NCI-H526 (cell line): ENCODE results near the gene SHCBP1L.
"Not testable (repeated sequence)": the region's sequence is repeated elsewhere in the genome, so short reads cannot be mapped to it uniquely, and the experiment has no call there.

Source experiments
- DNase-seq, 2 experiments: peaks; one replicate each; lab custom pipeline; 2025; lab: John Stamatoyannopoulos, UW

SHCBP1L gene

DNA sequence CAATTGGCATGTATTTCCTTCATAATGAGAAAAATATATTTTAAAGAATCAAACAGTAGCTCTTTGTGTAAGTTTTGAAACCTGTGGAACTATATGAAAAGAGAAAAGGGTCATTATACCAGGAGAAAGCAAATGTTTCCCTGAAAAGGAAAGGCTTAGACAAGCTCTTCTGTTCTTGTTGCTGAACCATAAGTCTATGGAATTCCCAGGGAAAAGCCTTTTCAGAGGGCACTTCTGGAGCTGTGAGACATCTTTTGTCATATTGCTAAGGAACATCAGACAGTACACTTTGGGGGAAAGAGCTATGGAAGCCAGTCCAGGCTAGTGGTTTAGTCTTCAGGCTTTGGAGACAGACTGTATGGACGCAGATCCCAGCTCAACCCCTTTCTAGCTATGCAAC, 12.1 kb upstream of the SHCBP1L start:
- DNase-seq, result no peak

DNA sequence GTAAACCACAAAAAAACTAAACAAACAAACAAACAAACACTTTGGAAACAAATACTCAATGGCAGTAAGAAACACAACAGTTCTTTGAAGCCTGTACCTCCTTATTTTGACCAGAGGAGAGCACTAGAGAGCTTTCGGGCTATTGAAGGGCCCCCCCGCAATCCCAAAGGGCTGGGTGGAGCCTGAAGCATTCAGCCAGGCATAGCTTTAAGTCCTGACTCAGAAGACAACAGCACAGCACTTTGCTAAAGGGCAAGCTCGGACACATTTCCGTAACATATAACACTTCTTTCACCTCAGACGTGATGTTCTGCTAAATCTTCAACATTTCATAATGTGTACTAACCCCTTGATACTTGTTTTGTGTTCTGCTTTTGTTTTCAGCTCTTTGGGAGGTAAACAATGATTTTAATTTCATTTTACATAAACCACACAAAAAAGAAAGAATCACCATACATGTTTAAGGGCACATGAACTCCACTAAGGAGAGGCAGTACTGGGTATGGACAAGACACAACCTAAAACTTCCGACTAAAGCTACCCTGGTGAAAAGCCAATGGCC, 9.7 kb upstream of the SHCBP1L start:
- DNase-seq, result peak; percentile 84 to 98

DNA sequence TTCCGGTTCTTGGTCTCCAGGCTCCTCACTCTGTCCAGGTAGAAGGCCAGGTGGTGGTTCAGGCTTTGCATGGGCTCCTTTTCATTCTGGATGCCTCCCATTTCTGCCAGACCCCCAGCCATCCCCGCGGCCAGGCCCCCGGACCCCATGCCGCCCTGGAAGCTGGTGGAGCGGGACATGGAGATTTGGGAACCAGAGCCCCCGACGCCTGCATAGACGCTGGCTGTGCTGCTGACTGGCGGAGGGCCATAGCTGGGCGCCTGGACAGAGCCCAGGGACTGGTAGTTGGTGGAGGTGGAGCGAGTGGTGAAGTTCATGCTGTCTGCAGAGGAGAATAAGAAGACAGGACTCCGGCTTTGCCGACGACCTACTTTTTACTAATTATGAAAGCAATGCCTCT, 7.1 kb upstream of the SHCBP1L start:
- DNase-seq, result no peak

DNA sequence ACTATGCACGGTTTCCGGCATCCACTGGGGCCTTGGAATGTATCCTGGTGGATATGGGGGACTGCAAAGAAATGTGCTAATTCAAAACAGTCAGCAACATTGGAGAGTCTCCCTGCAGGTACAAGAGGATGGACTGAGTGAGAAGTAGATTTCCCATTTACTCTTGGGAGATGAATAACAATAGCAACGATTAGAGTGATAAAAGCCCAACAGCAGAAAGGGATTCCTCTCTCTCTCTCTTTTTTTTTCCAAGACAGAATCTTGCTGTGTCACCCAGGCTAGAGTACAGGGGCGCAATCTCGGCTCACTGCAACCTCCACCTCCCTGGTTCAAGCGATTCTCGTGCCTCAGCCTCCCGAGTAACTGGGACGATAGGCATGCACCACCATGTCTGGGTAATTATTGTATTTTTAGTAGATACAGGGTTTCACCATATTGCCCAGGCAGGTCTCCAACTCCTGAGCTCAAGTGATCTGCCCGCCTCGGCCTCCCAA, 5.0 kb upstream of the SHCBP1L start:
- no peak for DNase-seq

DNA sequence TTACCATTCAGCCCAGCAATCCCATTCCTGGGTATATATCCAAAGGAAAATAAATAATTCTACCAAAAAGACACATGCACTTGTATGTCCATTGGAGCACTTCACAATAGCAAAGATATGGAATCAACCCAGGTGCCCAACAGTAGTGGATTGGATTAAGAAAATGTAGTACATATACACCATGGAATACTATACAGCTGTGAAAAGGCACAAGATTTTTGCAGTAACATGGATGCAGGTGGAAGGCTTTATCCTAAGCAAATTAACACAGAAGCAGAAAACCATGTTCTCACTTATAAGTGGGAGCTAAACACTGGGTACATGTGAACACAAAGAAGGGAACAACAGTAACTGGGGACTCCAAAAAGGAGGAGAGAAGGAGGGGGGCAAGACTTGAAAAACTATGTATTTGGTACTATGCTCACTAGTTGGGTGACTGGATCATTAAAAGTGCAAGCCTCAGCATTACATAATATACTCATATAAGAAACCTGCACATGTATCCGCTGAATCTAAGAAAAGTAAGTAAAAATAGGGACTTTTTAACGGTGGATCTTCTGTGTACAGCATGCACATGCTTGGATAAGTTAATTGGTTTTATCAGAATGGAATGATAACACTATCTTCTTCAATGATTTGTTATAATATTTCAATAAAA, 3.9 kb upstream of the SHCBP1L start:
- DNase-seq, result no peak

DNA sequence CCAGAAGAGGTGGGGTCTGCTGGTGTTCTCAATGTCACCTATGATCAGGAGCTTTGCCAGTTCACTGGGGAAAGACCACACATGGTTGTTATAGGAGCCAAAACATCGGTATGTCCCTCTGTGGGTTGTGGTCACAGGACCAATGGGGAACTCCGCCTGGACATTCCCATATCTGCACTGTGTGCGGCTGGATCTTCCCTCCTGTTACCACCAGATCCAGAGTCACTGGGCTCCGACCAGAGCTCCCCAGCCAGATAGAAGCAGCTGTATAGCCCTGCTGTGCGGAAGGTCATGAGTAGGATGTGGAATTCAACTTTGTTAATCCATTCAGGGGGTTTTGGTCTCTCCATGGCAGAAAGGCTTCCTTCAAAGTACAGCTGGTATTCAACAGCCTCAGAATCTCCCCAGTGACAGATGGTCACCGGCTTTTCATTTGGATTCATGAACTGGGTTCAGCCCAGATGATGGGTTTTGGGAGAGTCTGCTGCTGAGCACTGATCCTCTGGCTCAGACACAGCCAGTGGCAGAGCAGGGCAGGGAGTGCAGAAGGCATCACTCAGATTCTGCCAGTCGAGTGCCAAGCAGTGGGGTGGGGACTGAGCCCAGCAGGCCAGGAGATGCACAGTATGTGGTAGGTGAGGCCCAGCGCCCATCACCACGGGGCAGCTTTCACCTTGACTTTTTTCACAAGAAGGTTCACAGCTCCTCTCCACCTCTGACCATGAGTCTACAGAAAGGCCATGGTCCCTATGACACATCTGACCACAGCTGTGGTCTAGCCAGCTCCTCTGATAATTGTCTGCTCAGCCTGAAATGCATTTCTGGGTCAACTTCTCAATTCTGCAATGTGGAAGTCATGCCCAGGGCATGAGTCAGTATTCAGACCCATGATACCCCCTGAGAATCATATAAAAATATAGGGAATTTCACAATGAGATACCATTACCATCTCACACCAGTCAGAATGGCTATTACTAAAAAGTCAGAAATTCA, 2.9 kb upstream of the SHCBP1L start:
- DNase-seq, result no peak

DNA sequence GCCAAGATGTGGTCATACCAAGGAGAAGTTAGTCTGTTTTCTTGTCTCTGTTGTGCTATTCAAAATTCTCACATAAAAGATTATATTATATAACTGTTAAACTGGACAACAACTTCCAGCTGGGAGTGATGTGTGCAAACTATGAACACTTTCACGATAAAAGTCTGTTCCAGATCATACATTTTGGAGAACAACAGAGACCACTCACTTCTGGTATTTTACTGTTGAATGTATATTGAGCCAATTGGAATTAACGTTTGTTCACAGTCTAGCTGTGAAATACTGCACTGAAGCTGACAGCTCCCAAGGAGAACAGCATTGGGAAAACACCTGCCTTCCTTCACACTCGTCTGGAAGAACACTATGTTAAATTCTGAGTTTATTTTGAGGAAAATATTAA, 860 bp upstream of the SHCBP1L start:
- DNase-seq, result no peak

DNA sequence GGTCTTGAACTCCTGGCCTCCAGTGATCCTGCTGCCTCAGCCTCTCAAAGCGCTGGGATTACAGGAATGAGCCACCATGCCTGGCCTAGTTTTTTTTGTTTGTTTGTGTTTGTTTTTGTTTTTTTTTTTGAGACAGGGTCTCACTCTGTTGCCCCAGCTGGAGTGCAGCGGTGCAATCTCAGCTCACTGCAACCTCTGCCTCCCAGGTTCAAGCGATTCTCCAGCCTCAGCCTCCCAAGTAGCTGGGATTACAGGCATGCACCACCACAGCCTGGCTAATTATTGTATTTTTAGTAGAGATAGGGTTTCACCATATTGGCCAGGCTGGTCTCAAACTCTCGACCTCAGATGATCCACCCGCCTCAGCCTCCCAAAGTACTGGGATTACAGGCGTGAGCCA, 9.6 kb downstream of the SHCBP1L start:
- DNase-seq, result not testable (repeated sequence)

DNA sequence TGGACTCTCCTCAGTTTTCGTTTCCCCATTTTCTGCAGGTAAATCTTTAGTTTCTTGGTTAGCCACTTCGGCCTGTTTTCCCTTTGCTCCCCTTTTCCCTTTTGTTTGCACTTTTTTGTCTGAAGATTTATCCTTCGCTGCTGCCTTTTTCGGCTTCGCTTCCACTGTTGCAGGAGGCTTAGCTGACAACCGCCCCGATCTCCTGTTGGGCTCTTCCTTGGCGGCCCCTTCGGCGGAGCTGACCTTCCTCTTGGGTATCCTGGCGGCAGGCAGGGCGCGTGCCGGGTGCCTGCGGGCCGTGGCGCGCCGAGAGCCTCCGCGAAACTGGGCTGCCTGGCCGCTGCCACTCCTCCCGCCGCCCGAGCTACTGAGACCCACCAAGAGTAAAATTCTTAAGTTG, 10.8 kb downstream of the SHCBP1L start:
- not testable (repeated sequence) for DNase-seq

DNA sequence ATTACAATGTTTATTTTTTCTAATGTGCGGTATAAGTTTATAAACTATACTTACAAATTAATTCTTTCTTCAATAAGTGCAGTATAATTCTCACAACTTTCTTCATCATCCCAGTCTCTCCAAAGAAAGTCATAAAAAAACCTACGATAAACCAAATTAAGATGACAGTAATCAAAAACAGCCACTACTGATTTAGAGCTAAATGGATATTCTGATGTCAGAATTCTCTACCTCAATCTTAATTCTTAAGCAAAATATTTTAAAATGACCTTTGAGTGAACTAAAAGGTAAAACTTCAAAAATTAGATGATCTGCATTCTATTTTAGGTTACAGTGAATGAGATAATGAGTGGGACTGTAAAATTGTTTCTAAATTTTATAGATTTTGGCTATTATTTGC, 13.6 kb downstream of the SHCBP1L start:
- no peak for DNase-seq

DNA sequence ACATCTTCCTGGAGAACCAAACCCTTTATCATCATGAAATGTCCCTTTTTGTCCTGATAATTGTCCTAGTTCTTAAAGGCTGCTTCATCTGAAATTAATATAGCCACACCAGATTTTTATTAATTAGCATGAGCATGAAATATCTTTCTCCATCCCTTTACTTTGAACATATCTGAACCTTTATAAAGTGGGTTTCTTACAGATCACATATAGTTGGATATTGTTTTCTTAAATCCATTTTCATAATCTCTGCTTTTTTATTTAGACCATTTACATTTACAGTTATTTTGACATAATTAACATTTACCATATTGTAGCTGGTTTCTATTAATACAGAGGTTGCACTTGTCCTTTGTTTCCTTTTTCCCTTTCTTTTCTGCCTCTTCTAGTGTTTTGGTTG, 17.2 kb downstream of the SHCBP1L start:
- no peak for DNase-seq

DNA sequence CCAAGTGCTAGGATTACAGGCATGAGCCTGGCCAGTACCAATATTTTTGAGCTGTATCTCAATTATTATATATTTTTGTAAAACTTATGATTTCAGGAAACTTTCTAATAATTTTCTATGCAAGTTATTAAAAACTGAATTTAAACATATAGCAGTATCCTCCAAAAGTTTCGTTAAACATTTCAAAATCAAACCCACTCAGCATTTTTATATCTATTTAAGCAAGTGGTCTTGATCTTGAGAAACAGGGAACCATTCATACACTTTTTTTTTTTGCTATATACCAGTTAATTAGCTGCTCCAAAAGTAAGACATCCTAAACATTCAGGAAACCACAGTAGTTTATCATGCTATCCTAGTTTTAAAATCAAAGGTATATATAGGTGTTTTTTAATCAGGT, 22.0 kb downstream of the SHCBP1L start:
- no peak for DNase-seq

DNA sequence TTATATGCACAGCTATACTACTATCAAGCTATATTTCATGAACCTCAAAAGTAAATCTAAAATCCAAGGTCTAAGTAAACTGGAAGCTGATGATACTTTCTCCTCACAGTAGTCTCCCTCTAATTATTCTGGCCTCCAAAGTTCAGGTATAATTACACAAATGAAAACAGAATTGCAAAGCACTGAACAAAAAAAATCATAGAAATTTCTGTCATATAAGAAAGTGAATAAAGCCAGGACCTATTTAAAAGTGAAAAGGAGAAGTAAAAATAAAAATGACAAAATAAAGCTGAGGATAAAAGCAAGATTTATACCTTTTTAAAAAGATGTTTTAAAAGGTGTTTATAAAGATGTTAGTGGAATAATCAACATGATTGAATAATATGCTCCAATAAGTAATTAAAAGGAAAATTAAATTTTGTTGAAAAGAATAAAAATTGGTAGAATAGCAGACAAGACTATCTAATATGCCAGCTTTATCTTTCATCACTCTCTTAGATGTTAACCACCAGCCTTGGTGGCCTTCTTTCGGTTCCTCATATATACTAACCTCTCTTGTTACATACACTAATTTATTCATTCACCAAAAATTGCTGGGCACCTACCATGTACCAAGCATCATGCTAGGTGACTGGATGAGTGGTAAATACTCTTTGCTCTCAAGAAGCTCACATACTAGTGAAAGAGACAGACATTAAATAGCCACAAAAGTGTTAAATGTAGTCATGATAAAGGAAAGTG, 25.1 kb downstream of the SHCBP1L start:
- no peak for DNase-seq

DNA sequence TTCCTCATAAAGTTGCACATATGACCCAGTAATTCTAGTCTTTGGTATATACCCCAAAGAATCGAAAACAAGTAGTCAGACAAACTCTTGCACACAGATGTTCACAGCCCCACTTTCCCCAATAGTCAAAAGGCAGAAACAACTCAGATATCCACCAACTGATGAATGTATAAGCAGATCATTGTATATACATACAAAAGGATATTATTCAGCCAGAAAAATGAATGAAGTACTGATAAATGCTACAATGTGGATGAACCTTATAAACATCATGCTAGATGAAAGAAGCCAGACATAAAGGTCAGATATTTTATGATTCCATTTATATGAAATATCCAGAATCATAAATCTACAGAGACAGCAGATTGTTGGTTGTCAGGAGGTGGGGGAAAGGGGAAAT, 27.3 kb downstream of the SHCBP1L start:
- no peak for DNase-seq

DNA sequence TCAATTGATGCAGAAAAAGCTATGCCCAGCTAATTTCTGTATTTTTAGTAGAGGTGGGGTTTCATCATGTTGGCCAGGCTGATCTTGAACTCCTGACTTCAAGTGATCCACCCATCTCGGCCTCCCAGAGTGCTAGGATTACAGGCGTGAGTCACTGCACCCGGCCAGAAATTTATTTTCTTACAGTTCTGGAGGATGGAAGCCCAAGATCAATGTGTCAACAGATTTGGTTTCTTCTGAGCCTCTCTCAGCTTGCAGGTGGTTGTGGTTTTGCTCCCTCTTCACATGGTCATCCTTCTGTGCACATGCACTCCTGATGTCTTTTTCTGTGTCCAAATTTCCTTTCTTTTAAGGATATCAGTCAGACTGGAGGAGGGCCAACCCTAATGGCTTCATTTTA, 35.6 kb downstream of the SHCBP1L start:
- no peak for DNase-seq

DNA sequence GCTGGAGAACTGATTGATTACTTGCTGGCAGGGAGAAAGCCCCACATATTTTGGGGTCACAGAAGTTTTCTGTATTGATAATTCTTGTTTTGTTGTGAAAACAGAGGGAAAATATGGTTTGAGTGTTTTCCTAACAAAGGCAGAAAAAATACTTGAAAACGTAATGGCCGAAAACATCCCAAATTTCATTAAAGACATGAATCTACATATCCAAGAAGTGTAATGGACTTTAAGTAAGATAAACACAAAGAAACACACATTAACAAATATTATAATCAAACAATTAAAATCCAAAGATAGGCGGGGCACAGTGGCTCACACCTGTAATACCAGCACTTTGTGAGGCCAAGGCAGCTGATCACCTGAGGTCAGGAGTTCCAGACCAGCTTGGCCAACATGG, 39.6 kb downstream of the SHCBP1L start:
- no peak for DNase-seq

DNA sequence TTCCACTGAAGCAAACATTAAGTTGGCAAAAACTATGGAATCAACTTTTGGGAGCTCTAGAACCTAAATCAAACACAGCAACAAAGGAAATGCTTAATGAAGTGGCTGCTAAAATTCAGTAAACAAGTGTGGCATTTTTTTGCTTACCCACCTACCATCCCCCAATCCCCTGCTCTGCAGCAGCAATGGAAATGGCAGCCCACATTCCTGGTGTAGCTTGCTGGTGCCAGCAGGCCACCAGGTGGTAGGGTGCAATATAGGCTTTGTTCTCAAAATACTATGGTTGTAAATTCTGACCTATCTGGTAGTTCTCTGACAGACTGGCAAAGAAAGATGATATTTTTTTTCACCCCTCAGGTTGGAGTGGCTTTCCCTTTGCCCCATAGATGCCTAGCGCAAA, 42.8 kb downstream of the SHCBP1L start:
- DNase-seq, result peak in 1 of 2 experiments; percentile 17

DNA sequence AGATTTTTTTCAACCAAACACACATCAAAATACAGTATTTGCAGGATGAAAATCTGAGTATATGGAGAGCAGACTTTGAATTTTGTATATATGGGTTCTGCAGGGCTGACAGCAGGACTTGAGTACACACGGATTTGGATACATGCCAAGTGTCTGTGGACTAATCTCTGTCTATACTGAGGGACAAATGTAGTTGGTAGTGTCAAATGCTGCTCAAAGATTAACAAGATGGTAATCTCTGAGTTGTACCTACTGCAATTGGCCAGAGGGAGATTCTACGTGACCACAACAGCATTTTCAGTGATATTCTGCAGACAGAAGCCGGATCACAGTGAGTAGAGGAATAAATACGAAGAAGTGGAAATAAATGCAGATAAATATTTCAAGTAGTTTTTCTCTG, 43.4 kb downstream of the SHCBP1L start:
- no peak for DNase-seq

DNA sequence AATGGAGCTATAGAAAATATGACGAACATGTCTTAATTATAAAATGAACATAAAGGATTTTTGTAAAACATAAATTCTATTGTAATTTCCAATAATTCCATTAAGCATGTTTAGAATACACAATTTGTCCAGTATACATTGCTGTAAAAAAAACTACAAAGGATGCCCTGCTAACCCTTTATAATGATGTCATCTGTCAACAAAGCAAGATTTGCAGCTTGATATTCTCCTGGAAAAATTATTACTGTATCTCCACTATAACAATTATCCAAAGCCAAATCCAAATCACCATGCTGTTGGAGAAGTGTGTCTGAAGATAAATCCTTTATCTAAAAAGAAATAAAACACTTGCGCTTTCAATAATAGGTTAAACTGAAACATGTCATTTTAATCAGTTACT, 47.6 kb downstream of the SHCBP1L start:
- no peak for DNase-seq

DNA sequence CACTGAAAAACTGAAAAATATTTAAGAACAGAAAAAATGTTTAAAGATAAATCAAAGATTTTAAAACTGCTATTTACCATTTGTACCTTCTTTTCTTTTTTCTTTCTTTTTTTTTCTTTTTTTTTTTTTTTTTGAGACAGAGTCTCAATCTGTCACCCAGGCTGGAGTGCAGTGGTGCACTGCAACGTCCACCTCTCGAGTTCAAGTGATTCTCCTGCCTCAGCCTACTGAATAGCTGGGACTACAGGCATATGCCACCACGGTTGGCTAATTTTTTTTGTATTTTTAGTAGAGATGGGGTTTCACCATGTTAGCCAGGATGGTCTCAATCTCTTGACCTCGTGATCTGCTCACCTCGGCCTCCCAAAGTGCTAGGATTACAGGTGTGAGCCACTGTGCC, 51.0 kb downstream of the SHCBP1L start:
- not testable (repeated sequence) for DNase-seq

DNA sequence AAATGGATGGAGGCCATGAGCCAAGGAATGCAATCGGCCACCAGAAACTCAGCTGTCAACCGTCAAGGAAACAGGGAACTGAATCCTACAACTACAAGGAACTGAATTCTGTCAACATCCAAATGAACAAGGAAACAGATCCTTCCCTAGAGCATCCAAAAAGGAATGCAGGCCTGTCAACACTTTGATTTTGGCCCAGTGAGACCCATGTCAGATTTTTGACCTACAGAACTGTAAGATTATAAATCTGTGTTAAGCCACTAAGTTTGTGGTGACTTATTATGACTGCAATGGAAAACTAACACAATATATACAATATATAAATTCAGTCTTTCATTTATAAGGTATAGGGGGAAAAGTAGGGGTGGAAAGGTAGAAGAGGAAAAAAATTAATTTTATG, 55.3 kb downstream of the SHCBP1L start:
- no peak for DNase-seq
